HG02678 (cell line): ENCODE results near the gene SLC25A23.

ENCODE experiments used
- ATAC-seq: cut with Tn5 transposase; IDR thresholded peaks from one replicate; pipeline ENCODE4 v1.9.1; 2021; ENCODE audit warnings: mild to moderate bottlenecking, moderate library complexity; ENCODE audit not compliant: unreplicated experiment

Gene SLC25A23

GRCh38 chr19:6425732-6426620 is 33.6 kb downstream of the SLC25A23 start:
- ATAC-seq, result no peak

GRCh38 chr19:6424939-6425731 is 34.5 kb downstream of the SLC25A23 start:
- ATAC-seq, result peak; percentile 84

- no peak for ATAC-seq
These were observed 35.2 kb downstream of the SLC25A23 start, which contains the start of gene KHSRP for GRCh38 chr19:6424195-6424938. Gene KHSRP, minus strand, starts transcription at chr19:6424811. Its CDS starts 110 bp downstream, at chr19:6424701.

- ATAC-seq, result no peak
These were observed 35.9 kb downstream of the SLC25A23 start for GRCh38 chr19:6423499-6424194.

- ATAC-seq, result no peak
These were observed 38.2 kb downstream of the SLC25A23 start for GRCh38 chr19:6421075-6422014.

- ATAC-seq, result no peak
These were observed 41.0 kb downstream of the SLC25A23 start for GRCh38 chr19:6418562-6418932.

- no peak for ATAC-seq
These were observed 41.7 kb downstream of the SLC25A23 start for GRCh38 chr19:6417713-6418561.

- ATAC-seq, result no peak
These were observed 42.8 kb downstream of the SLC25A23 start for GRCh38 chr19:6416658-6417405.

GRCh38 chr19:6415591-6416190 is 43.9 kb downstream of the SLC25A23 start:
- no peak for ATAC-seq

GRCh38 chr19:6414793-6415590 is 44.6 kb downstream of the SLC25A23 start:
- ATAC-seq, result no peak

- ATAC-seq, result no peak
These were observed 45.6 kb downstream of the SLC25A23 start for GRCh38 chr19:6413721-6414643.

GRCh38 chr19:6413291-6413690 is 46.3 kb downstream of the SLC25A23 start:
- ATAC-seq, result no peak

- no peak for ATAC-seq
These were observed 47.0 kb downstream of the SLC25A23 start for GRCh38 chr19:6412447-6413091.

GRCh38 chr19:6412061-6412446 is 47.5 kb downstream of the SLC25A23 start:
- ATAC-seq, result no peak

GRCh38 chr19:6409346-6409745 is 50.2 kb downstream of the SLC25A23 start:
- no peak for ATAC-seq
